IPS-20b (cell line): ENCODE results near the gene HMGB3.
"Not testable (repeated sequence)": the region's sequence is repeated elsewhere in the genome, so short reads cannot be mapped to it uniquely, and the experiment has no call there.

Experiments used
- H3K27ac ChIP-seq: one replicate; pipeline ENCODE4 v1.5.1; 2013; ENCODE audit warnings: low read length
- H3K27me3 ChIP-seq: 2 replicates; pipeline ENCODE4 v1.6.1; 2013; ENCODE audit warnings: mild to moderate bottlenecking, low read length, inconsistent platforms; ENCODE audit not compliant: insufficient read depth
- H3K36me3 ChIP-seq: 2 replicates; pipeline ENCODE4 v1.6.1; 2013; ENCODE audit warnings: low read depth, mild to moderate bottlenecking, inconsistent platforms, low read length, moderate library complexity; ENCODE audit not compliant: insufficient read depth
- H3K4me1 ChIP-seq: 2 replicates; pipeline ENCODE4 v1.6.1; 2013; ENCODE audit warnings: mild to moderate bottlenecking, control low read depth, inconsistent platforms, low read length, moderate library complexity; ENCODE audit not compliant: insufficient read depth
- H3K4me3 ChIP-seq: 2 replicates; pipeline ENCODE4 v1.5.1; 2013; ENCODE audit warnings: mild to moderate bottlenecking, low read length, inconsistent platforms
- H3K9ac ChIP-seq: 2 replicates; pipeline ENCODE4 v1.6.1; 2013; ENCODE audit warnings: low read depth, mild to moderate bottlenecking, inconsistent platforms, low read length, moderate library complexity
- H3K9me3 ChIP-seq: 2 replicates; pipeline ENCODE4 v1.6.1; 2013; ENCODE audit warnings: mild to moderate bottlenecking, low read depth, low read length, inconsistent platforms; ENCODE audit not compliant: insufficient read depth

The HMGB3 gene

GRCh38 chrX:150980186-150980585, 2.9 kb upstream of the HMGB3 start:
- H3K9me3 ChIP-seq: no peaks in the 10 kb centered on the region
- H3K27ac ChIP-seq: no peak overlapping the region
- no peak overlapping the region for H3K4me3 ChIP-seq
- H3K27me3 ChIP-seq: peaks cover 13% of the 10 kb centered on the region
- H3K36me3 ChIP-seq: peaks cover 4% of the 10 kb centered on the region; the same call in 1 of the 2 replicates
- no peak overlapping the region for H3K9ac ChIP-seq
- peaks cover 8% of the 10 kb centered on the region; the same call in 1 of the 2 replicates for H3K4me1 ChIP-seq

GRCh38 chrX:150980711-150981110, 2.4 kb upstream of the HMGB3 start:
- Histone ChIP-seq H3K27ac (no peak overlapping the region), H3K4me1 (peaks cover 8% of the 10 kb centered on the region; the same call in 1 of the 2 replicates), H3K27me3 (peaks cover 13% of the 10 kb centered on the region), H3K9me3 (no peaks in the 10 kb centered on the region), H3K4me3 (no peak overlapping the region), H3K9ac (no peak overlapping the region), H3K36me3 (peaks cover 9% of the 10 kb centered on the region)

- Histone ChIP-seq H3K9ac (peak overlapping the region; percentile 77), H3K4me1 (peaks cover 8% of the 10 kb centered on the region; the same call in 1 of the 2 replicates), H3K27ac (no peak overlapping the region), H3K36me3 (peaks cover 25% of the 10 kb centered on the region), H3K9me3 (no peaks in the 10 kb centered on the region), H3K27me3 (peaks cover 13% of the 10 kb centered on the region), H3K4me3 (peak overlapping the region; percentile 70)
Observed at GRCh38 chrX:150982235-150982787, 824 bp upstream of the HMGB3 start.

GRCh38 chrX:150983521-150984168, 510 bp downstream of the HMGB3 start:
- Histone ChIP-seq H3K9ac (peak overlapping the region; percentile 68; the same call in 1 of the 2 replicates), H3K27me3 (peaks cover 13% of the 10 kb centered on the region), H3K27ac (no peak overlapping the region), H3K36me3 (peaks cover 37% of the 10 kb centered on the region), H3K4me3 (peak overlapping the region; percentile 61; the same call in 1 of the 2 replicates), H3K9me3 (no peaks in the 10 kb centered on the region), H3K4me1 (peaks cover 8% of the 10 kb centered on the region; the same call in 1 of the 2 replicates)

- Histone ChIP-seq H3K9ac (peak overlapping the region; percentile 76; the same call in 1 of the 2 replicates), H3K27ac (no peak overlapping the region), H3K27me3 (peaks cover 13% of the 10 kb centered on the region), H3K4me1 (peaks cover 8% of the 10 kb centered on the region; the same call in 1 of the 2 replicates), H3K4me3 (peak overlapping the region; percentile 80), H3K9me3 (no peaks in the 10 kb centered on the region), H3K36me3 (peaks cover 43% of the 10 kb centered on the region)
Observed at GRCh38 chrX:150984169-150984824, 1.2 kb downstream of the HMGB3 start.

- not testable (repeated sequence) for H3K9me3 ChIP-seq, H3K27ac ChIP-seq, H3K27me3 ChIP-seq, H3K4me1 ChIP-seq, H3K9ac ChIP-seq, H3K4me3 ChIP-seq
- peaks cover 43% of the 10 kb centered on the region for H3K36me3 ChIP-seq
Observed at GRCh38 chrX:150987687-150988086, 4.6 kb downstream of the HMGB3 start.

- H3K27ac ChIP-seq: no peak overlapping the region
- no peak overlapping the region for H3K9ac ChIP-seq
- no peak overlapping the region for H3K4me3 ChIP-seq
- H3K9me3 ChIP-seq: no peaks in the 10 kb centered on the region
- peaks cover 43% of the 10 kb centered on the region for H3K36me3 ChIP-seq
- no peaks in the 10 kb centered on the region for H3K27me3 ChIP-seq
- H3K4me1 ChIP-seq: peaks cover 4% of the 10 kb centered on the region; the same call in 1 of the 2 replicates
Observed at GRCh38 chrX:150989420-150989819, 6.3 kb downstream of the HMGB3 start.

GRCh38 chrX:150990910-150991309, 7.8 kb downstream of the HMGB3 start:
- no peaks in the 10 kb centered on the region for H3K4me1 ChIP-seq
- H3K27me3 ChIP-seq: no peaks in the 10 kb centered on the region
- H3K36me3 ChIP-seq: peaks cover 32% of the 10 kb centered on the region
- no peak overlapping the region for H3K27ac ChIP-seq
- H3K4me3 ChIP-seq: no peak overlapping the region
- H3K9me3 ChIP-seq: no peaks in the 10 kb centered on the region
- no peak overlapping the region for H3K9ac ChIP-seq

- Histone ChIP-seq H3K36me3 (no peaks in the 10 kb centered on the region), H3K4me3 (no peak overlapping the region), H3K4me1 (no peaks in the 10 kb centered on the region), H3K9ac (no peak overlapping the region), H3K9me3 (no peaks in the 10 kb centered on the region), H3K27ac (no peak overlapping the region), H3K27me3 (no peaks in the 10 kb centered on the region)
Observed at GRCh38 chrX:151000861-151001331, 17.8 kb downstream of the HMGB3 start.

GRCh38 chrX:151004085-151004484, 20.9 kb downstream of the HMGB3 start:
- no peak overlapping the region for H3K4me3 ChIP-seq
- H3K36me3 ChIP-seq: no peaks in the 10 kb centered on the region
- no peak overlapping the region for H3K9ac ChIP-seq
- H3K9me3 ChIP-seq: no peaks in the 10 kb centered on the region
- H3K27me3 ChIP-seq: no peaks in the 10 kb centered on the region
- no peaks in the 10 kb centered on the region for H3K4me1 ChIP-seq
- H3K27ac ChIP-seq: no peak overlapping the region

- Histone ChIP-seq H3K4me3 (no peak overlapping the region), H3K4me1 (no peaks in the 10 kb centered on the region), H3K36me3 (no peaks in the 10 kb centered on the region), H3K27ac (no peak overlapping the region), H3K9ac (no peak overlapping the region), H3K27me3 (no peaks in the 10 kb centered on the region), H3K9me3 (no peaks in the 10 kb centered on the region)
Observed at GRCh38 chrX:151006410-151007109, 23.4 kb downstream of the HMGB3 start.
